HG03097 (cell line): Measurements from ENCODE around the gene TSC22D3.
"Not testable (repeated sequence)": the region's sequence is repeated elsewhere in the genome, so short reads cannot be mapped to it uniquely, and the experiment has no call there.

Source experiments
- ATAC-seq: cut with Tn5 transposase; IDR thresholded peaks from one replicate; pipeline ENCODE4 v1.9.1; 2021; ENCODE audit not compliant: unreplicated experiment, low FRiP score

Gene TSC22D3

GRCh38 chrX:107775734-107776511 is at the start of gene TSC22D3:
Gene TSC22D3 (minus strand): TSS chrX:107775787. CDS start chrX:107775419, 368 bp downstream.
- ATAC-seq = peak; percentile 77

GRCh38 chrX:107823456-107823855 is 47.9 kb upstream of the TSC22D3 start:
- ATAC-seq = no peak

- ATAC-seq = no peak
These were observed 47.5 kb upstream of the TSC22D3 start for GRCh38 chrX:107823042-107823441.

GRCh38 chrX:107818900-107819521 is 43.4 kb upstream of the TSC22D3 start:
- ATAC-seq = no peak

GRCh38 chrX:107810053-107810452 is 34.5 kb upstream of the TSC22D3 start:
- ATAC-seq = not testable (repeated sequence)

- ATAC-seq = no peak
These were observed 29.6 kb upstream of the TSC22D3 start for GRCh38 chrX:107805179-107805578.

GRCh38 chrX:107804427-107804826 is 28.8 kb upstream of the TSC22D3 start:
- no peak for ATAC-seq

- no peak for ATAC-seq
These were observed 12.2 kb upstream of the TSC22D3 start for GRCh38 chrX:107787827-107788226.

- ATAC-seq = no peak
These were observed 4.9 kb upstream of the TSC22D3 start for GRCh38 chrX:107780525-107780924.

- ATAC-seq = no peak
These were observed 1.9 kb upstream of the TSC22D3 start, which contains the start of gene NCBP2L for GRCh38 chrX:107777536-107777832. Gene NCBP2L (plus strand): TSS chrX:107777733. CDS start chrX:107794221, 16,488 bp downstream.

GRCh38 chrX:107776649-107777535 is 1.3 kb upstream of the TSC22D3 start:
- ATAC-seq = peak; percentile 72

- ATAC-seq = peak; percentile 34
These were observed 420 bp downstream of the TSC22D3 start for GRCh38 chrX:107775000-107775733.

- no peak for ATAC-seq
These were observed 1.6 kb downstream of the TSC22D3 start for GRCh38 chrX:107773906-107774435.

- no peak for ATAC-seq
These were observed 2.4 kb downstream of the TSC22D3 start for GRCh38 chrX:107773206-107773605.

GRCh38 chrX:107769581-107770317 is 5.8 kb downstream of the TSC22D3 start:
- no peak for ATAC-seq

- ATAC-seq = no peak
These were observed 7.5 kb downstream of the TSC22D3 start for GRCh38 chrX:107768051-107768450.

GRCh38 chrX:107766470-107767150 is 9.0 kb downstream of the TSC22D3 start:
- no peak for ATAC-seq

- no peak for ATAC-seq
These were observed 10.6 kb downstream of the TSC22D3 start for GRCh38 chrX:107764845-107765608.
